Kidney epithelial cell (primary cell): ENCODE measurements around the gene SLC7A4. TPM values are rescaled to one million over a fixed set of nuclear protein-coding genes. Genes with fewer than 3 reads are reported as not detected.

Experiments used
- DNase-seq: peaks from one replicate; pipeline ENCODE4 v3.0.0-alpha.2; 2010; ENCODE audit warnings: low read depth
- H3K27me3 ChIP-seq: 2 replicates; pipeline ENCODE4 v1.6.0; 2011; ENCODE audit warnings: low read length; ENCODE audit not compliant: control insufficient read depth, insufficient read depth
- H3K36me3 ChIP-seq: 2 replicates; pipeline ENCODE4 v1.5.1; 2011; ENCODE audit warnings: low read length; ENCODE audit not compliant: control insufficient read depth, insufficient read depth
- H3K4me3 ChIP-seq: 2 replicates; pipeline ENCODE4 v1.5.1; 2011; ENCODE audit warnings: low read depth, mild to moderate bottlenecking, control low read depth, low read length
- CTCF ChIP-seq: IDR thresholded peaks from 2 replicates; pipeline ENCODE4 v1.5.1; 2011; ENCODE audit warnings: mild to moderate bottlenecking, moderate library complexity, low read length, control low read depth, inconsistent platforms; ENCODE audit not compliant: insufficient read depth, poor library complexity, severe bottlenecking
- total RNA-seq: library from RNA; depleted of rRNA; stranded (reverse); fragments of >200 nt; gene quantifications from 2 replicates; pipeline ENCODE4 v1.2.3, GENCODE V29; 2015

SLC7A4 gene
- total RNA-seq, 1 donor from 2014 or later: 2.3 TPM

GRCh38 chr22:20996598-20997535 is 35.5 kb downstream of the SLC7A4 start:
- no peak for TF ChIP-seq CTCF
- Histone ChIP-seq H3K36me3 (peaks cover 5% of the 10 kb centered on the region), H3K27me3 (no peaks in the 10 kb centered on the region), H3K4me3 (no peak overlapping the region)
- DNase-seq: no peak

- Histone ChIP-seq H3K36me3 (peaks cover 5% of the 10 kb centered on the region), H3K4me3 (no peak overlapping the region), H3K27me3 (no peaks in the 10 kb centered on the region)
- DNase-seq: no peak
- TF ChIP-seq CTCF: no peak
Observed at GRCh38 chr22:20996031-20996410, 36.3 kb downstream of the SLC7A4 start.

GRCh38 chr22:20995329-20996030 is 36.9 kb downstream of the SLC7A4 start:
- Histone ChIP-seq H3K4me3 (no peak overlapping the region), H3K27me3 (no peaks in the 10 kb centered on the region), H3K36me3 (peaks cover 5% of the 10 kb centered on the region)
- no peak for TF ChIP-seq CTCF
- DNase-seq: no peak

GRCh38 chr22:20994902-20995241 is 37.5 kb downstream of the SLC7A4 start:
- DNase-seq: no peak
- H3K36me3 ChIP-seq: peaks cover 5% of the 10 kb centered on the region
- H3K4me3 ChIP-seq: no peak overlapping the region
- H3K27me3 ChIP-seq: no peaks in the 10 kb centered on the region
- no peak for TF ChIP-seq CTCF

- TF ChIP-seq CTCF: no peak
- H3K4me3 ChIP-seq: no peak overlapping the region
- DNase-seq: no peak
- peaks cover 3% of the 10 kb centered on the region for H3K36me3 ChIP-seq
- no peaks in the 10 kb centered on the region for H3K27me3 ChIP-seq
Observed at GRCh38 chr22:20994128-20994901, 38.0 kb downstream of the SLC7A4 start.
